Measurements from ENCODE around the gene KLK1.
A peak's percentile ranks its signal among the peaks of the same experiment; 100 is the strongest.

DNA sequence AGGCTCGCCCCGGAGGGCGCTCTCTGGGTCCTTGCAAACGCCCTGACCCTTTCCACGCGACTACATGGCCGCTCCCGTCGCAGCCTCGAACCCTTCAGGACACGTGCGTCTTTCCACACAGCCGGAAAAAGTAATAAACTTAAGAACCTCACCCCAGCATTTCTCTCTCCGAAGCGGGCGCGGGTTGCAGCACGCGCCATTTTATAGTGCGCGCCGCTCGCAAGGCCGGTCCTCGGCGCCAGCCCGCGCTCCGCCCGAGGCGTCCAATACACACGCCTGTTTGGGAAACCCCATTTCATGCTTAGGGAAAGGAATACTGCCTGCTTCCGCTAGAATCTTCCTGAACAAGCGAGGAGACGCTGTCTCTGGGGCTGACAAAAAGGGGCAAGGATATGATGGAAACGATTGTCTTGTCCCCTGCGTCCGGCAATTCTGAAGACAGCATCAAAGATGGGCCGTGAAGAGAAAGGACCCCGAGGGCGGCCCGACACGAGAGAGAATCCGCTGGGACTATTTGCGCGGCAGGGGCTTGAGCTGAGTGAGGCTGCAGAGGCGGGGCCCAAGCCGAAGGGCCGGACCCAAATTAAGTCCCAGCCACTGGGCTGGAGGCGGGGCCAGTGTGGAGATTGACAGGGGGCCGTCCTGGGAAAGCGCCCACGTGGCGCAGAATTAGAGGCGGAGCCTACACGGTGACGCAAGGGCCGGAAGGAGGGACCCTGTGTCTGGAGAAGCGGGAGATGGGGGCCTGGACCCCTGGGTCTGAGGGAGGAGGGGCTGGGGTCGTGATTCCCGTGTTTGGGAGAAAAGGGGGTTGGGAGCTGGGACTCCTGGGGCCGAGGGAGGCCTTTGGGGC is 18.9 kb downstream of the KLK1 start:
- TF ChIP-seq, protein P1, sequence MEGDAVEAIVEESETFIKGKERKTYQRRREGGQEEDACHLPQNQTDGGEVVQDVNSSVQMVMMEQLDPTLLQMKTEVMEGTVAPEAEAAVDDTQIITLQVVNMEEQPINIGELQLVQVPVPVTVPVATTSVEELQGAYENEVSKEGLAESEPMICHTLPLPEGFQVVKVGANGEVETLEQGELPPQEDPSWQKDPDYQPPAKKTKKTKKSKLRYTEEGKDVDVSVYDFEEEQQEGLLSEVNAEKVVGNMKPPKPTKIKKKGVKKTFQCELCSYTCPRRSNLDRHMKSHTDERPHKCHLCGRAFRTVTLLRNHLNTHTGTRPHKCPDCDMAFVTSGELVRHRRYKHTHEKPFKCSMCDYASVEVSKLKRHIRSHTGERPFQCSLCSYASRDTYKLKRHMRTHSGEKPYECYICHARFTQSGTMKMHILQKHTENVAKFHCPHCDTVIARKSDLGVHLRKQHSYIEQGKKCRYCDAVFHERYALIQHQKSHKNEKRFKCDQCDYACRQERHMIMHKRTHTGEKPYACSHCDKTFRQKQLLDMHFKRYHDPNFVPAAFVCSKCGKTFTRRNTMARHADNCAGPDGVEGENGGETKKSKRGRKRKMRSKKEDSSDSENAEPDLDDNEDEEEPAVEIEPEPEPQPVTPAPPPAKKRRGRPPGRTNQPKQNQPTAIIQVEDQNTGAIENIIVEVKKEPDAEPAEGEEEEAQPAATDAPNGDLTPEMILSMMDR (IDR thresholded peaks at IDR 0.05): no peak
- no peak for TF ChIP-seq FOXJ3 (CRISPR knock-in tag; IDR thresholded peaks at IDR 0.05)
- TF ChIP-seq POLR2AphosphoS5 (IDR thresholded peaks at IDR 0.05; ENCODE audit: low read depth, low read length): peak; percentile 98
- peak; percentile 95 for TF ChIP-seq CHD2 (IDR thresholded peaks at IDR 0.05; ENCODE audit: low read length, partially characterized antibody)
- peak; percentile 86 for TF ChIP-seq YY1 (IDR thresholded peaks at IDR 0.05; ENCODE audit: low read depth)
- TF ChIP-seq FOXM1 (IDR thresholded peaks at IDR 0.05; ENCODE audit: low read depth): no peak
- 0 out of 2 replicates have a peak, but pooled peaks have one; percentile 36 for TF ChIP-seq RCOR1 (IDR thresholded peaks at IDR 0.05; ENCODE audit: low read length)
- TF ChIP-seq RAD21 (IDR thresholded peaks at IDR 0.05; ENCODE audit: low read length): no peak
- TF ChIP-seq JUND (IDR thresholded peaks at IDR 0.05): no peak
- TF ChIP-seq, protein P2, sequence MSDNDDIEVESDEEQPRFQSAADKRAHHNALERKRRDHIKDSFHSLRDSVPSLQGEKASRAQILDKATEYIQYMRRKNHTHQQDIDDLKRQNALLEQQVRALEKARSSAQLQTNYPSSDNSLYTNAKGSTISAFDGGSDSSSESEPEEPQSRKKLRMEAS (IDR thresholded peaks at IDR 0.05; ENCODE audit: low read depth): peak; percentile 81
- peak; percentile 84 for TF ChIP-seq MXI1 (IDR thresholded peaks at IDR 0.05; ENCODE audit: low read depth, low read length)
- no peak for TF ChIP-seq EP300 (IDR thresholded peaks at IDR 0.05; ENCODE audit: borderline replicate concordance in 1 of 2, low read depth in 1 of 2, low read length in 1 of 2)
- no peak for TF ChIP-seq RXRA (IDR thresholded peaks at IDR 0.05; ENCODE audit: borderline replicate concordance, low read depth)
